Measurements from ENCODE around the gene LY6G6F.

GRCh38 chr6:31717499-31718222, 11.0 kb downstream of the LY6G6F start:
- TF ChIP-seq POLR2AphosphoS5 (IDR thresholded peaks at IDR 0.05) (no peak), CTCF (IDR thresholded peaks at IDR 0.05) (no peak), POLR2A (IDR thresholded peaks at IDR 0.05; ENCODE audit: low read depth) (no peak), EP300 (IDR thresholded peaks at IDR 0.05) (no peak)

Measured in esophagus muscularis mucosa (tissue), 4 donors.